ENCODE data around the gene MYL5. TPM values are rescaled to one million over a fixed set of nuclear protein-coding genes. Genes with fewer than 3 reads are reported as not detected.

Gene MYL5
- total and polyA plus RNA-seq, 2 of the 4 experiments (the other 2 are of a cell fraction) = 9.1 to 16.0 TPM

- Histone ChIP-seq H4K91ac (ENCODE audit: insufficient read depth, low read depth, low read length) (no peak overlapping the region), H3K27ac (ENCODE audit: insufficient read depth, low read length) (no peak overlapping the region), H3K4ac (ENCODE audit: low read depth, low read length) (no peak overlapping the region), H4K8ac (ENCODE audit: low read depth in 2 of 2, low read length in 2 of 2) (no peak overlapping the region), H3K9me1 (ENCODE audit: insufficient read depth, low read length) (peaks cover 5% of the 10 kb centered on the region), H3K18ac (ENCODE audit: low read depth, low read length) (no peak overlapping the region), H4K20me1 (ENCODE audit: insufficient read depth, low read length) (peaks cover 5% of the 10 kb centered on the region; the same call in 1 of the 2 replicates), H2BK15ac (ENCODE audit: low read depth, low read length) (no peak overlapping the region), H2BK5ac (ENCODE audit: low read depth, low read length, poor library complexity, severe bottlenecking) (no peak overlapping the region), H3K27me3 (ENCODE audit: control insufficient read depth, insufficient read depth, low read length) (peaks cover 6% of the 10 kb centered on the region; the same call in 1 of the 2 replicates), H3K14ac (replicated peaks; ENCODE audit: low read depth, low read length) (no peak overlapping the region), H3K56ac (ENCODE audit: extremely low read depth, insufficient read depth, low read length) (no peak overlapping the region), H2BK20ac (ENCODE audit: low read depth, low read length) (no peak overlapping the region), H2AK9ac (replicated peaks; ENCODE audit: low read depth, low read length, poor library complexity) (no peak overlapping the region), H3K4me1 (ENCODE audit: control insufficient read depth, insufficient read depth, low read length) (peaks cover 10% of the 10 kb centered on the region; the same call in 1 of the 2 replicates), H3K79me1 (ENCODE audit: low read depth in 1 of 2, low read length in 2 of 2) (peaks cover 5 to 10% of the 10 kb centered on the region in 2 experiments; a peak in 2 of 4 replicates), H3K9me3 (ENCODE audit: control insufficient read depth, insufficient read depth, low read length) (no peaks in the 10 kb centered on the region), H3K4me3 (ENCODE audit: insufficient read depth, low read depth, low read length) (no peak overlapping the region), H2BK120ac (ENCODE audit: low read depth, low read length) (no peak overlapping the region), H3K9ac (ENCODE audit: low read depth, low read length) (no peak overlapping the region), H3K36me3 (ENCODE audit: control insufficient read depth, insufficient read depth, low read length) (no peaks in the 10 kb centered on the region), H4K5ac (ENCODE audit: low read depth, low read length) (no peak overlapping the region), H2AFZ (replicated peaks; ENCODE audit: low read length, poor library complexity) (no peak overlapping the region), H2AK5ac (ENCODE audit: low read depth, low read length) (no peak overlapping the region), H3K4me2 (ENCODE audit: low read depth, low read length) (no peak overlapping the region), H3K23ac (ENCODE audit: low read depth, low read length) (no peak overlapping the region)
- DNase-seq (no peak), ATAC-seq (ENCODE audit: low read depth) (no peak)
- dilution Hi-C loops (cut with HindIII; ENCODE audit: low sequenced_read_pairs, unreplicated experiment) (no loop called here), intact Hi-C loops (cut with micrococcal nuclease) (no loop called here), in situ Hi-C loops (cut with MboI; ENCODE audit: low sequenced_read_pairs) (no loop called here)
- no TSS peak for BruUV-seq (replicated peaks)
- TF ChIP-seq FOS (IDR thresholded peaks at IDR 0.05; ENCODE audit: low read depth, low read length) = no peak
- TF ChIP-seq MXI1 (IDR thresholded peaks at IDR 0.05; ENCODE audit: borderline replicate concordance, low read depth, low read length) = no peak
- no peak for TF ChIP-seq ELK1 (IDR thresholded peaks at IDR 0.05; ENCODE audit: borderline replicate concordance, low read depth, low read length)
- no peak for TF ChIP-seq MAZ (IDR thresholded peaks at IDR 0.05; ENCODE audit: borderline replicate concordance, low read depth, low read length)
- TF ChIP-seq USF2 (IDR thresholded peaks at IDR 0.05; ENCODE audit: low read depth, low read length) = no peak
- TF ChIP-seq SMC3 (IDR thresholded peaks at IDR 0.05; ENCODE audit: low read depth, low read length) = no peak
- no peak for TF ChIP-seq RCOR1 (IDR thresholded peaks at IDR 0.05; ENCODE audit: insufficient replicate concordance, low read length)
- TF ChIP-seq CHD1 (IDR thresholded peaks at IDR 0.05; ENCODE audit: low read depth, low read length) = no peak
- TF ChIP-seq BHLHE40 (IDR thresholded peaks at IDR 0.05; ENCODE audit: low read depth, low read length) = no peak
- no peak for TF ChIP-seq POLR2A (IDR thresholded peaks at IDR 0.05; ENCODE audit: low read depth, low read length)
- no peak for TF ChIP-seq CTCF (conservative IDR thresholded peaks at IDR 0.05; ENCODE audit: low read depth, low read length)
- no peak for TF ChIP-seq RFX5 (IDR thresholded peaks at IDR 0.05; ENCODE audit: low read depth, low read length)
- TF ChIP-seq RAD21 (IDR thresholded peaks at IDR 0.05; ENCODE audit: low read length) = no peak
- TF ChIP-seq NFE2L2 (IDR thresholded peaks at IDR 0.05; ENCODE audit: low read depth, low read length) = no peak
- no peak for TF ChIP-seq CEBPB (IDR thresholded peaks at IDR 0.05; ENCODE audit: low read depth, low read length)
- TF ChIP-seq MAFK (IDR thresholded peaks at IDR 0.05; ENCODE audit: low read depth, low read length) = no peak
- ChIA-PET CTCF (no interaction called here), POLR2A (ENCODE audit: unreplicated experiment) (no interaction called here)
- 50% methylated on average over 1 of the region's 7 CpGs; no CpG with 5 or more reads in 1 of the 2 experiments for WGBS, 2 experiments (ENCODE audit: extremely low coverage in 2 of 2, insufficient read length in 1 of 2)
Observed at GRCh38 chr4:702618-703048, 28.3 kb downstream of the MYL5 start.

Data from IMR-90 (cell line).